SK-N-DZ (cell line): ENCODE results near the gene REPS2.

ENCODE experiments used
- small RNA-seq, 2 experiments: library from RNA; depleted of rRNA; stranded (forward); fragments of <200 nt; gene quantifications; one replicate each; pipeline ENCODE3, GENCODE V24; 2014

The REPS2 gene

Small RNAs within 50 kb of the gene (small RNA-seq; reads per million reads assigned to genes)
- gene RF00019, result 0 reads per million in 2 experiments
- gene RF00190, result 0 to 0.03 reads per million in 2 experiments
